Vagina (tissue), 2 donors: ENCODE results near the gene GCG. TPM values are rescaled to one million over a fixed set of nuclear protein-coding genes. Genes with fewer than 3 reads are reported as not detected.

Experiments
- DNase-seq, 2 donors: peaks; one replicate each; pipeline ENCODE4 v3.0.0-alpha.2; 2017; ENCODE audit errors: extremely low spot score in 2 of 2
- H3K27ac ChIP-seq: fragments of 200-600 bp; sonication (generic); one replicate; pipeline ENCODE4 v1.5.1; 2019
- H3K27me3 ChIP-seq: fragments of 200-600 bp; sonication (generic); one replicate; pipeline ENCODE4 v1.5.1; 2019
- H3K36me3 ChIP-seq, 2 donors: fragments of 200-600 bp; sonication (generic); one replicate each; pipeline ENCODE4 v1.5.1; 2017 to 2019
- H3K4me1 ChIP-seq: fragments of 200-600 bp; sonication (generic); one replicate; pipeline ENCODE4 v1.5.1; 2019
- H3K4me3 ChIP-seq, 2 donors: fragments of 200-600 bp; sonication (generic); 1 replicate in 1 of 2; 2 replicates in 1 of 2; pipeline ENCODE4 v1.5.1; 2016 to 2019
- H3K9me3 ChIP-seq: fragments of 200-600 bp; sonication (generic); one replicate; pipeline ENCODE4 v1.5.1; 2019
- CTCF ChIP-seq, 3 experiments: fragments of 450-650 bp in 2 of 3; fragments of 200-600 bp in 1 of 3; sonication (generic) in 1 of 3; IDR thresholded peaks; one replicate each; pipeline ENCODE4 v1.5.1; 2017 to 2019; ENCODE audit warnings: antibody characterized with exemption in 3 of 3, mild to moderate bottlenecking in 2 of 3, moderate library complexity in 2 of 3
- POLR2A ChIP-seq, 2 donors: fragments of 450-650 bp; IDR thresholded peaks; one replicate each; pipeline ENCODE4 v1.6.1; 2017; ENCODE audit warnings: antibody characterized with exemption in 2 of 2, mild to moderate bottlenecking in 2 of 2, moderate library complexity in 2 of 2
- POLR2AphosphoS5 ChIP-seq, 2 donors: sonication (generic); formaldehyde crosslinking; IDR thresholded peaks; one replicate each; pipeline ENCODE4 v1.9.0; 2017; ENCODE audit warnings: antibody characterized with exemption in 2 of 2, mild to moderate bottlenecking in 2 of 2, low read depth in 1 of 2; ENCODE audit not compliant: insufficient read depth in 1 of 2
- intact Hi-C: fragments of 100-400 bp; cut with DNase I; formaldehyde crosslinking; loops from one replicate; pipeline ENCODE4 v1.15.1; 2023
- total RNA-seq: library from RNA; depleted of rRNA; stranded (reverse); fragments of >200 nt; gene quantifications from one replicate; pipeline ENCODE4 v1.2.3, GENCODE V29; 2016

Gene GCG
- total RNA-seq, 1 donor from 2014 or later, result not detected

- intact Hi-C loops, result no loop called here
- Histone ChIP-seq H3K27ac (no peak overlapping the region), H3K27me3 (no peaks in the 10 kb centered on the region), H3K9me3 (no peaks in the 10 kb centered on the region), H3K4me3 (no peak overlapping the region), H3K36me3 (no peaks in the 10 kb centered on the region), H3K4me1 (no peaks in the 10 kb centered on the region)
- no peak for DNase-seq
- TF ChIP-seq POLR2AphosphoS5 (IDR thresholded peaks at IDR 0.05; ENCODE audit: insufficient read depth in 1 of 2, low read depth in 1 of 2) (no peak), POLR2A (IDR thresholded peaks at IDR 0.05) (no peak), CTCF (IDR thresholded peaks at IDR 0.05) (no peak)
These were observed 8.1 kb downstream of the GCG start for GRCh38 chr2:162143969-162144368.

- Histone ChIP-seq H3K4me3 (no peak overlapping the region), H3K9me3 (no peaks in the 10 kb centered on the region), H3K27ac (no peak overlapping the region), H3K36me3 (no peaks in the 10 kb centered on the region), H3K4me1 (no peaks in the 10 kb centered on the region), H3K27me3 (no peaks in the 10 kb centered on the region)
- no peak for DNase-seq
- intact Hi-C loops, result no loop called here
- no peak for TF ChIP-seq POLR2AphosphoS5 (IDR thresholded peaks at IDR 0.05; ENCODE audit: insufficient read depth in 1 of 2, low read depth in 1 of 2)
These were observed 13.7 kb downstream of the GCG start for GRCh38 chr2:162138310-162138709.

GRCh38 chr2:162127422-162127821 lies 24.6 kb downstream of the GCG start:
- intact Hi-C loops, result loop anchor here (10.0 kb wide), 1 partner anchor 123 kb away; no protein-coding TSS in a partner anchor
- Histone ChIP-seq H3K36me3 (no peaks in the 10 kb centered on the region), H3K4me3 (no peak overlapping the region), H3K9me3 (no peaks in the 10 kb centered on the region), H3K4me1 (no peaks in the 10 kb centered on the region), H3K27me3 (no peaks in the 10 kb centered on the region), H3K27ac (no peak overlapping the region)
- no peak for TF ChIP-seq POLR2AphosphoS5 (IDR thresholded peaks at IDR 0.05; ENCODE audit: insufficient read depth in 1 of 2, low read depth in 1 of 2)
- DNase-seq, result no peak

GRCh38 chr2:162126527-162126926 lies 25.5 kb downstream of the GCG start:
- intact Hi-C loops, result loop anchor here (10.0 kb wide), 1 partner anchor 122 kb away; no protein-coding TSS in a partner anchor
- Histone ChIP-seq H3K4me3 (no peak overlapping the region), H3K27me3 (no peaks in the 10 kb centered on the region), H3K27ac (no peak overlapping the region), H3K36me3 (no peaks in the 10 kb centered on the region), H3K9me3 (no peaks in the 10 kb centered on the region), H3K4me1 (no peaks in the 10 kb centered on the region)
- TF ChIP-seq POLR2A (IDR thresholded peaks at IDR 0.05) (no peak), POLR2AphosphoS5 (IDR thresholded peaks at IDR 0.05; ENCODE audit: insufficient read depth in 1 of 2, low read depth in 1 of 2) (no peak), CTCF (IDR thresholded peaks at IDR 0.05) (no peak)
- no peak for DNase-seq

- DNase-seq, result no peak
- Histone ChIP-seq H3K27ac (no peak overlapping the region), H3K4me3 (no peak overlapping the region), H3K4me1 (no peaks in the 10 kb centered on the region), H3K36me3 (no peaks in the 10 kb centered on the region), H3K27me3 (no peaks in the 10 kb centered on the region), H3K9me3 (no peaks in the 10 kb centered on the region)
- no peak for TF ChIP-seq POLR2A (IDR thresholded peaks at IDR 0.05)
- no peak for TF ChIP-seq POLR2AphosphoS5 (IDR thresholded peaks at IDR 0.05; ENCODE audit: insufficient read depth in 1 of 2, low read depth in 1 of 2)
- TF ChIP-seq CTCF (IDR thresholded peaks at IDR 0.05), result no peak
- intact Hi-C loops, result loop anchor here (10.0 kb wide), 1 partner anchor 121 kb away; no protein-coding TSS in a partner anchor
These were observed 25.9 kb downstream of the GCG start for GRCh38 chr2:162126111-162126519.

GRCh38 chr2:162125138-162125537 lies 26.9 kb downstream of the GCG start:
- DNase-seq, result no peak
- H3K27me3 ChIP-seq, result no peaks in the 10 kb centered on the region
- no peaks in the 10 kb centered on the region for H3K4me1 ChIP-seq
- TF ChIP-seq POLR2AphosphoS5 (IDR thresholded peaks at IDR 0.05; ENCODE audit: insufficient read depth in 1 of 2, low read depth in 1 of 2), result no peak
- no peak for TF ChIP-seq POLR2A (IDR thresholded peaks at IDR 0.05)
- no peak for TF ChIP-seq CTCF (IDR thresholded peaks at IDR 0.05)
- H3K36me3 ChIP-seq, result no peaks in the 10 kb centered on the region
- intact Hi-C loops, result loop anchor here (10.0 kb wide), 1 partner anchor 120 kb away; no protein-coding TSS in a partner anchor
- H3K9me3 ChIP-seq, result no peaks in the 10 kb centered on the region
- no peak overlapping the region for H3K27ac ChIP-seq
- no peak overlapping the region for H3K4me3 ChIP-seq
